GM19452 (cell line): ENCODE results near the gene NFYC.
"Not testable (repeated sequence)": the region's sequence is repeated elsewhere in the genome, so short reads cannot be mapped to it uniquely, and the experiment has no call there.

ENCODE experiments used
- ATAC-seq: cut with Tn5 transposase; IDR thresholded peaks from one replicate; pipeline ENCODE4 v1.9.1; 2021; ENCODE audit not compliant: unreplicated experiment

Gene NFYC

GRCh38 chr1:40704817-40705733 lies 13.6 kb downstream of the NFYC start:
- no peak for ATAC-seq

- ATAC-seq, result no peak
These were observed 15.1 kb downstream of the NFYC start for GRCh38 chr1:40706626-40707025.

- peak; percentile 73 for ATAC-seq
These were observed 17.2 kb downstream of the NFYC start for GRCh38 chr1:40708750-40709099.

- peak; percentile 87 for ATAC-seq
These were observed 17.7 kb downstream of the NFYC start for GRCh38 chr1:40709100-40709801.

- no peak for ATAC-seq
These were observed 18.3 kb downstream of the NFYC start for GRCh38 chr1:40709802-40710278.

GRCh38 chr1:40710581-40711315 lies 19.2 kb downstream of the NFYC start:
- no peak for ATAC-seq

- no peak for ATAC-seq
These were observed 20.2 kb downstream of the NFYC start for GRCh38 chr1:40711465-40712404.

GRCh38 chr1:40712405-40712944 lies 21.0 kb downstream of the NFYC start:
- ATAC-seq, result no peak

- no peak for ATAC-seq
These were observed 21.5 kb downstream of the NFYC start for GRCh38 chr1:40712997-40713396.

- no peak for ATAC-seq
These were observed 24.1 kb downstream of the NFYC start for GRCh38 chr1:40715491-40716059.

- no peak for ATAC-seq
These were observed 25.6 kb downstream of the NFYC start for GRCh38 chr1:40717065-40717464.

GRCh38 chr1:40717955-40718354 lies 26.5 kb downstream of the NFYC start:
- no peak for ATAC-seq

- ATAC-seq, result no peak
These were observed 29.0 kb downstream of the NFYC start for GRCh38 chr1:40720493-40720892.

- no peak for ATAC-seq
These were observed 31.1 kb downstream of the NFYC start for GRCh38 chr1:40722622-40723021.

GRCh38 chr1:40723196-40723955 lies 31.9 kb downstream of the NFYC start:
- ATAC-seq, result no peak

- ATAC-seq, result not testable (repeated sequence)
These were observed 36.2 kb downstream of the NFYC start for GRCh38 chr1:40727662-40728061.

- ATAC-seq, result not testable (repeated sequence)
These were observed 37.9 kb downstream of the NFYC start for GRCh38 chr1:40729316-40729862.

GRCh38 chr1:40732756-40733301 lies 41.3 kb downstream of the NFYC start:
- ATAC-seq, result no peak
